DOHH2 (cell line): ENCODE data around the gene FAP.

Experiments used
- H3F3A ChIP-seq: fragments of 200-600 bp; sonication (generic), shearing (Covaris generic); 2 replicates; pipeline ENCODE4 v1.6.0; 2016; ENCODE audit warnings: antibody characterized with exemption, mild to moderate bottlenecking; ENCODE audit not compliant: control insufficient read depth, insufficient read depth
- H3K27ac ChIP-seq: fragments of 200-600 bp; sonication (generic); 2 replicates; pipeline ENCODE4 v1.5.1; 2014; ENCODE audit warnings: low read depth, mild to moderate bottlenecking, low read length, moderate library complexity
- H3K27me3 ChIP-seq: fragments of 200-600 bp; sonication (generic); 2 replicates; pipeline ENCODE4 v1.6.1; 2014; ENCODE audit warnings: mild to moderate bottlenecking, low read length, mixed read lengths; ENCODE audit not compliant: control insufficient read depth
- H3K36me3 ChIP-seq: fragments of 200-600 bp; sonication (generic); 2 replicates; pipeline ENCODE4 v1.6.1; 2014; ENCODE audit warnings: mild to moderate bottlenecking, low read length, moderate library complexity, mixed read lengths; ENCODE audit not compliant: control insufficient read depth
- H3K4me1 ChIP-seq: fragments of 200-600 bp; sonication (generic); 2 replicates; pipeline ENCODE4 v1.6.1; 2014; ENCODE audit warnings: mild to moderate bottlenecking, low read length, mixed read lengths; ENCODE audit not compliant: control insufficient read depth
- H3K4me2 ChIP-seq: fragments of 200-600 bp; sonication (generic); 2 replicates; pipeline ENCODE4 v1.6.0; 2014; ENCODE audit warnings: mild to moderate bottlenecking, low read length, moderate library complexity
- H3K4me3 ChIP-seq: fragments of 200-600 bp; sonication (generic); 2 replicates; pipeline ENCODE4 v1.5.1; 2014; ENCODE audit warnings: mild to moderate bottlenecking, low read length, mixed read lengths
- H3K79me2 ChIP-seq: fragments of 200-600 bp; sonication (generic); 2 replicates; pipeline ENCODE4 v1.6.1; 2014; ENCODE audit warnings: mild to moderate bottlenecking, low read length, mixed read lengths; ENCODE audit not compliant: control insufficient read depth
- H3K9me2 ChIP-seq: fragments of 200-600 bp; sonication (generic); replicated peaks from 2 replicates; pipeline ENCODE4 v1.6.1; 2014; ENCODE audit warnings: mild to moderate bottlenecking, low read length, mixed read lengths; ENCODE audit not compliant: control insufficient read depth
- H3K9me3 ChIP-seq: fragments of 200-600 bp; sonication (generic); 2 replicates; pipeline ENCODE4 v1.6.1; 2014; ENCODE audit warnings: antibody characterized with exemption, low read length, mixed read lengths; ENCODE audit not compliant: control insufficient read depth, insufficient read depth
- H4K20me1 ChIP-seq: fragments of 200-600 bp; sonication (generic); 2 replicates; pipeline ENCODE4 v1.6.0; 2014; ENCODE audit warnings: low read depth, mild to moderate bottlenecking, antibody characterized with exemption, low read length, moderate library complexity; ENCODE audit not compliant: control insufficient read depth, insufficient read depth
- CTCF ChIP-seq: fragments of 200-600 bp; sonication (generic); IDR thresholded peaks from one replicate; pipeline ENCODE4 v1.5.1; 2014; ENCODE audit warnings: antibody characterized with exemption, mild to moderate bottlenecking, low read depth, low read length; ENCODE audit not compliant: poor library complexity, severe bottlenecking
- EZH2phosphoT487 ChIP-seq: fragments of 200-600 bp; sonication (generic); IDR thresholded peaks from 2 replicates; pipeline ENCODE4 v1.6.1; 2017; ENCODE audit warnings: borderline replicate concordance, mild to moderate bottlenecking, antibody characterized with exemption, low read length, moderate library complexity, mixed read lengths

The FAP gene

GRCh38 chr2:162177301-162177700, 65.9 kb downstream of the FAP start:
- H3K4me3 ChIP-seq: no peak overlapping the region
- TF ChIP-seq CTCF: no peak
- no peak for TF ChIP-seq EZH2phosphoT487
- no peak overlapping the region for H3K4me2 ChIP-seq
- no peaks in the 10 kb centered on the region for H3K4me1 ChIP-seq
- H4K20me1 ChIP-seq: no peaks in the 10 kb centered on the region
- H3F3A ChIP-seq: no peaks in the 10 kb centered on the region
- no peaks in the 10 kb centered on the region for H3K36me3 ChIP-seq
- no peak overlapping the region for H3K27ac ChIP-seq
- H3K9me3 ChIP-seq: no peaks in the 10 kb centered on the region
- no peaks in the 10 kb centered on the region; the same call in 1 of the 2 replicates for H3K9me2 ChIP-seq
- no peaks in the 10 kb centered on the region for H3K79me2 ChIP-seq
- peaks cover 14% of the 10 kb centered on the region; the same call in 1 of the 2 replicates for H3K27me3 ChIP-seq

- Histone ChIP-seq H3K36me3 (no peaks in the 10 kb centered on the region), H3K79me2 (no peaks in the 10 kb centered on the region), H3K27ac (no peak overlapping the region), H3K9me2 (no peaks in the 10 kb centered on the region; the same call in 1 of the 2 replicates), H4K20me1 (no peaks in the 10 kb centered on the region), H3K4me3 (no peak overlapping the region), H3K4me2 (no peak overlapping the region), H3K4me1 (no peaks in the 10 kb centered on the region), H3K9me3 (no peaks in the 10 kb centered on the region), H3F3A (no peaks in the 10 kb centered on the region), H3K27me3 (peaks cover 14% of the 10 kb centered on the region; the same call in 1 of the 2 replicates)
- no peak for TF ChIP-seq CTCF
- TF ChIP-seq EZH2phosphoT487: no peak
These were observed 67.5 kb downstream of the FAP start for GRCh38 chr2:162175714-162176113.

GRCh38 chr2:162174746-162175145, 68.5 kb downstream of the FAP start:
- TF ChIP-seq EZH2phosphoT487: no peak
- TF ChIP-seq CTCF: no peak
- no peaks in the 10 kb centered on the region for H3K36me3 ChIP-seq
- no peaks in the 10 kb centered on the region for H3F3A ChIP-seq

More at GRCh38 chr2:162174746-162175145, 68.5 kb downstream of the FAP start:
- H3K4me2 ChIP-seq: no peak overlapping the region
- H3K79me2 ChIP-seq: no peaks in the 10 kb centered on the region
- H3K9me2 ChIP-seq: no peaks in the 10 kb centered on the region; the same call in 1 of the 2 replicates
- H3K9me3 ChIP-seq: no peaks in the 10 kb centered on the region
- H3K4me1 ChIP-seq: no peaks in the 10 kb centered on the region
- H3K27me3 ChIP-seq: peaks cover 14% of the 10 kb centered on the region; the same call in 1 of the 2 replicates
- no peaks in the 10 kb centered on the region for H4K20me1 ChIP-seq
- no peak overlapping the region for H3K4me3 ChIP-seq
- H3K27ac ChIP-seq: no peak overlapping the region
